Hepatic stellate cell (primary cell): Measurements from ENCODE around the gene FSTL1.

Experiments used
- DNase-seq: peaks from one replicate; pipeline ENCODE4 v3.0.0; 2011; ENCODE audit warnings: low spot score

Gene FSTL1

GRCh38 chr3:120468635-120469295 is 18.0 kb upstream of the FSTL1 start:
- DNase-seq: no peak

DNA sequence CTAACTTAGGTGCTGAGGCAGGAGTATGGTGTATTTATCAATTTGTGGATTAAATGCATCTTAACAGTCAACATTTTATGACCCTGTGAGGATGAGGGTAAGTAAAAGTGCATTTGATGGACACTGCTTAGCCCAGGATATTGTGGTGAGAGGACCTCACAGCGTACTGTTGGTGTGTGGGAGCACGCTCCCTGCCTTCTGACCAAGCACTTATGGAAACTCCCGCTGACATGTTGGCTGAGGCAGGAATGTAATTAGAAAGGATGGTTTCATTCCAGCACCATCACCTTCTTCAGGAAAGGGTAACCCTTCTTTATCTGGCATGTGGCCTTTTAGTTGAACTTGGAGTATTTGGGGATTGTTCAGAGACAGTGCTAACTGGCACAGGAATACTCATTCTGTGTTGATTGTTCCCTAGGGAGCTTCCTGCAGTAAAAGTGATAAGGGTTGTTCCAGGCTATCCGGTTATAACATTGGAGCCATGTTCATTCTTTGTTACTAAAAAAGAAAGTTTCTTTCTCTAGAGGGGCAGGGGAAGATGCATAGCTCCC is 11.7 kb upstream of the FSTL1 start:
- DNase-seq: no peak

- peak; percentile 19 for DNase-seq
Observed at GRCh38 chr3:120461416-120461815, 10.6 kb upstream of the FSTL1 start.

DNA sequence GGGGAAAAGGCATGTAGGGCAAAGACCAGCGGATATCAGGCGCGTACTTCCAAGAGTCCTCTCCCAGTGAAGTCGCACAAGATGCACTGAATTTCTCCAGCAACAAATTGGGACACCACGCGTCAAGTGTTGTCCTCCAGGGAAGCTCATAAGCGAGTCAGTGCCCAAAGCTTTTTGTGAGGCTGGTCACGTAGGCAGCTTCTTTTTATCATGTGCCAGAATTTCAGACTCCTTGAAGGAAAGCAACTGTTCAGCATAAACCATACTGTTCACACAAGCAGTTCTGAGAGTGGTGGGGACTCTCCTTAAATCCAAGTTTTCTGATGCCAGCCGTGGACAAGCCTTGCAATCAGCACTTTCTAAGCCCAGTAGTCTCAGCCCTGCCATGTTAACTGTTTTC is 10.1 kb upstream of the FSTL1 start:
- DNase-seq: no peak

DNA sequence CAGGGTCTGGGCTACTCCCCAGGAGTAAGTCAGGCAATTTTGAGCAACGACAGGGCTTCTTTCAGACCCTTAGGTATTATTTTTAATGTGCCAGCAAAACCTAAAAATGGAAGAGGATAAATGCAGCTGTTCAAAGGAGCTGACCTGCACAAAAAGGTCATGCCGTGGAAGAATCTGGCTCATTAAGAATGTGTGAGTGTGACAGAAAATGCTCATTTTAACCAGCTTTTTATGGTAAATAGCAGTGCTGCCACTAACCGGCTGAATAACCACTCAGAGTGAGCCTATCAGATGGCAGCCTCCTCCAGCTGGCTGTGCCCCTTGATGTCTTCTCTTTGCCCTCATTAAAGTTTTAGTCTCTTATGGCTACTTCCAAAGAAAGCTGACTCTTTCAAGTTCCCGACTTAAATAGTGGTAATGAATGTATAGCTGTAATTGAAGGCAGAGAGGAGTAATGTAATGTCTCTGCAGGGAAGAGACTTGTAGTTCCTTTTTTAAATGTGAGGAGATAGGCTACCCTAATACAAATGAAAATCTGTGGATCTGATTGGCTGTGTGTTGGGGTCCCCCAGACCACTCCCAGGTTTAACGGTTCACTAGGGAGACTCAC is 9.5 kb upstream of the FSTL1 start:
- no peak for DNase-seq

- DNase-seq: no peak
Observed at GRCh38 chr3:120459196-120459595, 8.4 kb upstream of the FSTL1 start.

DNA sequence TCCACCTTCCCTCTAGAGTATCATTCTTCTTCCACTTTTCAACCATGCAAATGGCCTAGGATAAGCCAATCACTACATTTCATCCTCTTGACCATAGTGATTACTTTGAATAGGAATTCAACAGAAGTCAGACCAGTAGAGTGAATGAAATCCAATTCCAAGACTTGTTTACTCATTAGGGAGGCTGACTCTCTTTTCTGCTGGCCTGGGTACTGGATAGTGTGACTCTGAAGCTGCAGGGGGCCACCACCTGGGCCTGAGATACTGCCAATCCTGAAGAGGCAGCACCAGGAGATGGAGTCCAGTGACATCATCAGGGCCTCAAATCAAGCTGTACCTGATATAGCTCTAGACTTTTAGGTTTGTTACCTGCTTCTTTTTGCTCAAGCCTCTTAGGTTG is 7.0 kb upstream of the FSTL1 start:
- DNase-seq: no peak

DNA sequence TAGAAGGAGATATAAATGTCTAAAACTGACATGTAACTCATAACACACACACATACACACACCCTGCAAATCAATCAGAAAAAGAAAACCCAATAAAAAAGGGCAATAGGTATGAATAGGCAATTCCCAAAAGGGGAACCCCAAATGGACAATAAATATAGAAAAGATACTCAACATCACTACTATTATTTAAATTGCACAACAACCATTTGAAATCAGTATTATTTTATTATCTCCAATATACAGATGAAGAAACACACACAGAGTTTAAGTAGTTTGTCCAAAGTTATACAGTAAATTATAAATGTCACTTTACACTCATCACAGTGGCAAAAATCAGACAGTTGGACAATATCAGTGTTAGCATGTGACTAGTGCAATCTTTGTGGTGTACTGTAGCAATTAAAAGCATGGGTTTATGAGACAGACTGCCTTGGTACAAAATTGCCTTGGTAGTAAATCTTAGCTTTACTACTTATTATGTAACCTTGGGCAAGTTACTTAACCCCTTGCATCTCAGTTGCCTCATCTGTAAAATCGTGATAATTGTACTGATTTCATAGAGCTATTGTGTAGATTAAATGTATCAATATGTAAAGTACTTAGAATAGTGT is 3.4 kb upstream of the FSTL1 start:
- DNase-seq: no peak

- DNase-seq: no peak
Observed at GRCh38 chr3:120452816-120453215, 2.0 kb upstream of the FSTL1 start.

DNA sequence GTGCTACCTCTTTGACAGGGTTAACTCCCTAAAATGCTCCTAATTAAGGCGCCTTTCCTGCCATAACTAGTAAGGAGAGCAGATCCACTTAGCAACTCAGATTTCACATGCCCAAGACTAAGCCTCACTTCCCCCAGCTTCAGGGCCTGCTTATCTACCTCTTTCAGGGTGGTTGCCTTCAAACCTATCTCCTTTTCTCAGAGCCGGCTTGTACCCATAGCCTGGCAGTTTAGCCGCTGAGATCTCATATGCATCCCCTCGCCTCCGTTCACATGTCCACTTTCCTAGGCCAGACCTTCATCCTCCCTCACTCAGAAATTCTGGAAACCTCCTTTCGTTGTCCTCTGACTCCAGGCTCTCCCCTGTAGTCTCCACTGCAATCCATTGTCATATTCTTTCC is 1.0 kb upstream of the FSTL1 start:
- DNase-seq: no peak

- DNase-seq: no peak
Observed at GRCh38 chr3:120451272-120451761, 525 bp upstream of the FSTL1 start.

- peak; percentile 67 for DNase-seq
Observed at GRCh38 chr3:120449701-120450599, 842 bp downstream of the FSTL1 start.

- no peak for DNase-seq
Observed at GRCh38 chr3:120449251-120449650, 1.5 kb downstream of the FSTL1 start.

DNA sequence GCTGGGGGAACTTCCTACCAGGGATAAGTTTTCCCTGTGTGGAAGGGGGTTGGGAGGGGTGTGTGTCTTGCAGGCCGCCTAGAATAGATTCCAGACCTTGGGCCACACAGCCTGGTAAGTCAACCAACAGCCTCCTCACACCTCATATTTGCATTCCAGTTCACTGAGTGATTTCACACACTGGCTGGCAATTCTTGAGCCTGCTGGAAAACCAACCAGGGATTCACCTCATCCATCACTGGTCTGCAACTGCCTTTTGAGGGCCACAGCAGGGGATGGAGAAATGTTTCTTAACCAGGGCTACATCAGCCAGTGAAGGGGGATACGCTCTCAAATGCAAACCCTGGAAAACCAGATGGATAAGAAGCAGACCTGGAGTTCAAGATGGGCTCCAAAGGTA is 2.0 kb downstream of the FSTL1 start:
- DNase-seq: peak; percentile 56

DNA sequence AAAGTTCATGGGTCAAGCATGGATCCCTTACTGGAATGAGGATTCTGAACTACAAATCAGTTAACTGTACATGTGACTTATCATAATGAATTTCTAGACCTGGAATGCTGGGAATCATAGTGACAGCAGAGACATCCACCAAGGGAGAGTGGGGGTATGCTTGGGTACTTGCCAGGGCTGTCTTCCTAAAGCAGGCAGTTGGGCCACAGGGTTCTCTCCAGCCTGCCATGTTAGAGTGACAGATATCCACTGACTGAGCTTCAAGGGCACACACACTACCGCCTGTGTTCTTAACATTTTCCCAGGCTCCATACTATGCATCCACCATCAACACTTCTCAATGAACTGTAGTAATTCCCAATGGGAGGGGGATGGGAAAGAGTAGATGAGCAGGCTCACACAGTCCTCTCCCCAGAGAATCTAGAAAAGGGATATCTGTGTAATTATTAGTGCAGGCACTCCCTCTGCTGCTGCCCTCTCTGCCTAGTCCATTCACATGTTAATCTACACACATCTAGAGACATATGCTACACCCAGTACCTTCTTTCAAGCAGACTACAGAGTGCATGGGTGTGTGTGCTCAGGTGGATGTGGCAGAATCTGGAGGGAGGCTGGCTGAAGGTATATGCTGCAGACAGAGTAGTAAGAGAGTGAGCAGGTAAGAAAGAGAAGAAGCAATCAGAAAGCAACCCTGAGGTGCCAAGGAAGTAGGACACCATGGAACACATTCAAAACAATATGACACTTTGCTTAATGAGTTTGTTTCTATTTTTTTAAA is 3.7 kb downstream of the FSTL1 start:
- no peak for DNase-seq

DNA sequence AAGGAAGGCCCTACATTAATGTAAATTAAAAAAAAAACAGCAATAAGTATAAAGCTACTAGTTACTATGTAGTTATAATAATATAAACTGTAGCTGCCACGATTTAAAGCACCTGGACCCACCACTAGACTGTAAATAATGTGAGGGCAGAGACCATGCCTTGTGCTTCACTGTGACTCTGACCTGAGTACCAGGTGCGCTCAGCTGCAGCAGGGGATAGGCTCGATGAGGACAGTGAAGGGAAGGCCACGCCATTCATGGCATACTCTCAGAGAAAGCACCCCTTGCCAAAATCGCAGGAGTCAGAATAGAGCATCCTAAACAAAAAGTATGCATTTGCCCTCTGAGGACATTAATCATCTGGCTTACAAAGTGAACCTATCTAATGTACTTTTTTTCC is 5.1 kb downstream of the FSTL1 start:
- no peak for DNase-seq

DNA sequence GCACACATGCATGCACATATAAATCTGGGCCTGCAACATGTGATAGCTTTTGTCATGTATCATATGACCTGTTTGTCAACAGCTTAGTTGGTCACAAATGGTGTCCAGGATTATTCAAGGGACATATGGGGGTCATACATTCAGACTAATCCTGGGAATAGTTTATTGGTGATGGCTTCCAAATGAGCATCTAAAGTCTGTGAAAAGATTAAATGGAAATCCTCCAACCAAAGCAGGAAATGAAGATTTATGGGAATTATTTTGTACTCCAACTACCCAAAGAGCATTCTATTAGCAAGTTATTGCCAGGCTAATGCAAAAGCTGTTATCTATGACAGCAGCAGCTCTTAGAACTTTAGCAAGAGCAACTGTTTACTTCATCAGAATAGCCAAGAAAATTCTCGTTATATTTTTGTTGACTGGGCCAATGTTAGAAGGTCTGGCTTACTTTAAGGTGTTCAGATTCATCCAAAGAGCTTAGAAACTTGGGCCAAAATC is 7.1 kb downstream of the FSTL1 start:
- DNase-seq: no peak

DNA sequence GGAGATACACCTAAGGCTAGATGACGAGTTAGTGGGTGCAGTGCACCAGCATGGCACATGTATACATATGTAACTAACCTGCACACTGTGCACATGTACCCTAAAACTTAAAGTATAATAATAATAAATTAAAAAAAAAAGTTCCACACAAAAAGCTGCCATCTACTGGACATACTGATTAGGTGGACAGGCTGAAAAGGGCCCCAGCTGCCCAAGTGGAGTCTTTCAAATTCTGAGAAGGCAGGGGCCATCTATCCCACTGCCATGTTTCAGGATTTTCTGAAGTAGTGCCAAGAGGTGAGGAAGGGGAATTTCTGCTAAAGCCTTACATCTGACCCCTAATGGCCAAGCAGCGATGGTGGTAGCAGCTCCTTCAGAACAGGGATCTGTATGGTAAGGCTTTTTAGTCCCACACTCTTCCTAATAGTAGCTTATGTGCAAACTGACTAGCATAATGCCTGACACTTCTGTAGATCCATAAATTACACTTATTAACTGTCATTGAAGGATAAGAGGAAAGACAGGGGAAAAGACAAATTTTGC is 7.7 kb downstream of the FSTL1 start:
- DNase-seq: no peak

DNA sequence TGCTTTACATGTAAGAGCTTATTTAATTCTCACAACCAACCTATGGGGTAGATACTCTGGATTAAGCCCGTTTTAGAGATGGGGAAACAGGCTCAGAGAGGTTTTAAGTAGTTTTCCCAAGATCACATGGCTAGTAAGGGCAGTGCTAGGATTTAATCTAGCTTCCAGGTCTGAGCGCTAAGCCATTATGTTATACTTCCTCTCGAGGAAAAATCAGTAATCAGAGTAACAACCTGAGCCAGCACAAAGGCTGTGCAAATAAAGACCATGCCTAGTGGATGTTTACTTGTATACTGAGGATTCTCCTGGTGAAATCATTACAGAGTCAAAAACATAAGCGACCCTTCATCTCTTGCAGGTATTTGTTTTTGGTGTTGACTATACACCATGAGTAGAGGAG is 9.0 kb downstream of the FSTL1 start:
- no peak for DNase-seq

DNA sequence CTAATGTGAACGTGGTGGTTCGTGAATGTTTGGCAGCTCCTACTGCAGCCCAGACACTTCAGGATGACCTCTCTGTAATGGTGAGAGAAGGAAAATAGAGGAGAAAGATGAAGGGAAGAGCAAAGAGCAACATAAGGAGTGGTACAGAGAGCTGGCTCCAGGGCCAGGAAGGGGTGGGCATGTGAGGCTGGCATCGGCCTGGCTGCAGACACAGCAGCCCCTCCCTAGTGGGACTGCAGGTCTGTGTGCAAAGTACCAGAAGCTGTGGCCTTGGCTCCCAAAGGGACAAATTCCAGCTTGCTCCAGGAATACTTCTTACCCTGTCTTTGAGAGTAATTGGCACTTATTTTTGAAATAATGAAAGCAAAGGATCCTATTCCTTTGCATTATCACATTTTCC is 10.0 kb downstream of the FSTL1 start:
- no peak for DNase-seq
